ENCODE measurements around the gene SYPL2.

- TF ChIP-seq SIN3A (conservative IDR thresholded peaks at IDR 0.05 in 1 of 2, IDR thresholded peaks at IDR 0.05 in 1 of 2; ENCODE audit: low read depth in 1 of 2, low read length in 2 of 2): no peak
- no peak for TF ChIP-seq CEBPB (IDR thresholded peaks at IDR 0.05; ENCODE audit: low read depth, low read length)
- no peak for TF ChIP-seq CTCF (IDR thresholded peaks at IDR 0.05; ENCODE audit: control extremely low read depth in 1 of 3, insufficient read depth in 1 of 3, low read depth in 1 of 3, low read length in 3 of 3)
- no peak for TF ChIP-seq TCF12 (IDR thresholded peaks at IDR 0.05; ENCODE audit: low read depth, low read length)
- TF ChIP-seq CBX8 (IDR thresholded peaks at IDR 0.05; ENCODE audit: borderline replicate concordance, low read depth, low read length): no peak
- TF ChIP-seq EGR1 (IDR thresholded peaks at IDR 0.05; ENCODE audit: borderline replicate concordance, low read depth, low read length): no peak
- TF ChIP-seq BRCA1 (IDR thresholded peaks at IDR 0.05; ENCODE audit: low read depth, low read length): no peak
These were observed 29.4 kb downstream of the SYPL2 start for GRCh38 chr1:109495738-109496137.
